CD4-positive, alpha-beta T cell treated with Interleukin-17A for 4 hours (primary cell): ENCODE measurements around the gene ZNF816.
"Not testable (repeated sequence)": the region's sequence is repeated elsewhere in the genome, so short reads cannot be mapped to it uniquely, and the experiment has no call there.

ENCODE experiments used
- DNase-seq: peaks from one replicate; pipeline ENCODE4 v3.0.0-alpha.2; 2020; ENCODE audit warnings: mixed read lengths

The ZNF816 gene

DNA sequence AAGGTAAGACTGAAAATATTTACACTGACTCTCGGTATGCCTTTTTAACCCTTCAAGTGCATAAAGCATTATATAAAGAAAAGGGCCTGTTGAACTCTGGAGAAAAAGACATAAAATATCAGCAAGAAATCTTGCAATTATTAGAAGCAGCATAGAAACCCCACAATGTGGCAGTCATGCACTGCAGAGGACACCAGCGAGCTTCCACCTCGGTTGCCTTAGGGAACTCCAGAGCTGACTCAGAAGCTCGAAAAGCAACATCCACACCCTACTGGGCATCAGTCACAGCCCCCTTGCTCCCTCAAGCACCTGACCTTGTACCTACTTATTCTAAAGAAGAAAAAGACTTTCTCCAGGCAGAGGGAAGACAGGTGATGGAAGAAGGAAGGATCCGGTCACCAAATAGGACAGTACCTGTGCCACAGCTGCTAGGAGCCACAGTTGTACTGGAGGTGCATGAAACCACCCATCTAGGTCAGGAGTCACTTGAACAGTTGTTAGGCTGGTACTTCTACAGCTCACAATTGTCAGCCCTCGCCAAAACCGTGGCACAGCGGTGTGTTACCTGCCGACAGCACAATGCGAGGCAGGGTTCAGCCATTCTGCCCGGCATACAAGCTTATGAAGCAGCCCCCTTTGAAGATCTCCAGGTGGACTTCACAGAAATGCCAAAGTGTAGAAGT is 2.9 kb downstream of the ZNF816 start:
- no peak for DNase-seq

- no peak for DNase-seq
Observed at GRCh38 chr19:52957591-52957990, 5.1 kb downstream of the ZNF816 start.

DNA sequence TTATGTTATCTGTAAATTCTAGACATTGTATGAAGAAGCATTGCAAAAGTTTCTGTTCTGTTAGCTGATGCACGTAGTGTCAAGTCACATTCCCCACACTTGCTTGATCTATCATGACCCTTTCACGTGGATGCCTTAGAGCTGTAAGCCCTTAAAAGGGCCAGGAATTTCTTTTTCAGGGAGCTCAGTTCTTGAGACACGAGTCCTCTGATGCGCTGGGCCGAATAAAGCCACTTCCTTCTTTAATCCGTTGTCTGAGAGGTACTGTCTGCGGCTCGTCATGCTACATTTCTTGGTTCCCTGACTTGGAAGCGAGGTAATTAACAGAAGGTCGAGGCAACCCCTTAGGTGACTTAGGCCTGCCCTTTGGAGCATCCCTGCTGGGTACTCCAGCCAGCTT is 5.8 kb downstream of the ZNF816 start:
- no peak for DNase-seq

GRCh38 chr19:52949422-52949821 is 13.3 kb downstream of the ZNF816 start:
- DNase-seq: no peak

DNA sequence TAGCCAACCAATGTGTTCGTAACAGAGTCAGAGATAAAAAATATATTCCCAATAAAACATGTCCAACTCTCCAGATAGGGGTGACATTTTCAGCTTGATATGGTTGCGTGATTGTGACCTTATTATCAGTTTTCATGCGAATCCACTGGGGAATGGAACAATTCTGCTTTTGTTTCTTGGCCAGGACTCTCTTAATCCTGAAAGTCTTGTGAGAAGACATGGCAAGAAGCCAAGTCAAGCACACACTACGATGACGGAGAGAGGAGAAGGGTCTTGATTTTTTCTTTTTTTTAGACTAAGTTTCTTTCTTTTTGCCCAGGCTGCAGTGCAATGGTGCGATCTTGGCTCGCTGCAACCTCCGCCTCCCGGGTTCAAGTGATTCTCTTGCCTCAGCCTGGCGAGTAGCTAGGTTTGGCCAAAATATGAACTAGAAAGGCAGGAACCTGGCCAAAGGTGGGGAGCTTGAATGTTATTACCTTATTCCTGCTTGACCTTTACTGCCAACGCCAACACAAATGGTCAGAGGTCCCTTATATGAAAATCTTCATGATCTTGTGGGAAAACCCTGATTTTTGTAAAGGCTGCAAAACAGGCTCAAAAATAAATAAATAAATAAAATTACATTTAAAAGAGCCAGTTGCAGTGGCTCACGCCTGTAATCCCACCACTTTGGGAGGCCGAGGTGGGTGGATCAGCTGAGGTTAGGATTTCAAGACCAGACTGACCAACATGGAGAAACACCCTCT is 14.5 kb downstream of the ZNF816 start:
- no peak for DNase-seq

DNA sequence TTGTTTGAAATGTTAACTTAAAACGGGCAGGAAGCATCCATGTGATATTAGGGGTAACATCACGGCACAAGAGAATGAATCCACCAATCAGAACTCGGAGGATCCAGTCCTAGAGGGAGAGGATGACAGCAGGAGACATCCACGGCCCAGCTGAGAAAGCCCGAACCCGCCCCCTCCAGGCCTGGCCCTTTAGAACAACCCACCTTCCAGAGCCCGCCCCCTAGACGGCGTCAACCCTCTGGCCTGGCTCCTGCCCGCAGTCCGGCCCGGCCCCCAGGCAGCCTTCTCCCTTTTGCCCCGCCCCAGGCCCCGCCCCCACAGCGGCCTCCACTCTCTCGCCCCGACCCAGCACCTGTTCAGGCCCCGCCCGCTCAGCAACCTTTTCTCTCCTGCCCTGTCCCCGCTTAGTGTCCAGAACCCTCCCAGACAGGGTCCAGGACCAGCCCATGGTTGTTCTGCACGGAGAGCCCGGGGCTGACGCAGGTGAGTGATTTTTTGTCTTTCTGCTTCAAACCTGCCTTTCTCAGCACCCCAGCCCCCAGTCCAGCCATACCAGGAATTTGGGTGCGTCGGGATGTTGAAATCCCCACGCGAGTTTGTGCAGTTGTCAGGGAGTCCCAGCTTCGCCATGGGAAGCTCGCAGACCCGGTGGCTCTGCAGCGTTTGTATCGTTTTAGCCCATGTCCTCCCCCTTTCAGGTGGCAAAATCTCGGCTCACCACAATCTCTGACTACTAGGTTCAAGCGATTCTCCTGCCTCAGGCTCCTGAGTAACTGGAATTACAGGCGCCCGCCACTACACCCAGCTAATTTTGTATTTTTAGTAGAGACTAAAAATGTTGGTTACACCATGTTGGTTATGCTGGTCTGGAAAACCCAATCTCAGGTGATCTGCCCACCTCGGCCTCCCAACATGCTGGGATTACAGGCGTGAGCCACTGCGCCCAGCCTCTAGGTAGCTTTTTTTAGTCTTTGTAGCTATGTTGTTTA is 16.1 kb downstream of the ZNF816 start:
- no peak for DNase-seq

GRCh38 chr19:52945652-52946321 is 16.9 kb downstream of the ZNF816 start:
- DNase-seq: no peak

DNA sequence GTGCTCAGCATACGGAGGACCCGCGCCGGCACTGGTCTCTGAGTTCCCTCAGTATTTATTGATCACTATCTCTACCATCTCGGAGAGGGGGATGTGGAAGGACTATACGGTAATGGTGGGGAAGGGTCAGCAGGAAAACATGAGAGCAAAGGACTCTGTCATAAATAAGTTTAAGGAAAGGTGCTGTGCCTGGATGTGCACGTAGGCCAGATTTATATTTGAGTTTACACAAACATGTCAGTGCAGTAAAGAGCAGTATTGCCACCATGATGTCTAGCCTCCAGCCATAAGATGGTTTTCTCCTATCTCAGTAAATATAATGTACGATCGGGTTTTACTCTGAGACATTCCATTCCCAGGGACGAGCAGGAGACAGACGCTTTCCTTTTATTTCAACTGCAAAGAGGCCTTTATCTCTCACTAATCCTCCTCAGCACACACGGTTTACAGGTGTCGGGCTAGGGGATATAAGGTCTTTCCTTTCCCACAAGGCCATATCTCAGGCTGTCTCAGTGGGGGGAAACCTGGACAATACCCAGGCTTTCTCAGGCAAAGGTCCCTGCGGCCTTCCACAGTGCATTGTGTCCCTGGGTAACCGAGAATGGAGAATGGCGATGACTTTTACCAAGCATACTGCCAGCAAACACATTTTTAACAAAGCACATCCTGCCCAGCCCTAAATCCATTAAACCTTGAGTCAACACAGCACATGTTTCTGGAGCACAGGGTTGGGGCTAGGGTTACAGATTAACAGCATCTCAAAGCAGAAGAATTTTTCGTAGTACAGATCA is 17.8 kb downstream of the ZNF816 start:
- DNase-seq: not testable (repeated sequence)

DNA sequence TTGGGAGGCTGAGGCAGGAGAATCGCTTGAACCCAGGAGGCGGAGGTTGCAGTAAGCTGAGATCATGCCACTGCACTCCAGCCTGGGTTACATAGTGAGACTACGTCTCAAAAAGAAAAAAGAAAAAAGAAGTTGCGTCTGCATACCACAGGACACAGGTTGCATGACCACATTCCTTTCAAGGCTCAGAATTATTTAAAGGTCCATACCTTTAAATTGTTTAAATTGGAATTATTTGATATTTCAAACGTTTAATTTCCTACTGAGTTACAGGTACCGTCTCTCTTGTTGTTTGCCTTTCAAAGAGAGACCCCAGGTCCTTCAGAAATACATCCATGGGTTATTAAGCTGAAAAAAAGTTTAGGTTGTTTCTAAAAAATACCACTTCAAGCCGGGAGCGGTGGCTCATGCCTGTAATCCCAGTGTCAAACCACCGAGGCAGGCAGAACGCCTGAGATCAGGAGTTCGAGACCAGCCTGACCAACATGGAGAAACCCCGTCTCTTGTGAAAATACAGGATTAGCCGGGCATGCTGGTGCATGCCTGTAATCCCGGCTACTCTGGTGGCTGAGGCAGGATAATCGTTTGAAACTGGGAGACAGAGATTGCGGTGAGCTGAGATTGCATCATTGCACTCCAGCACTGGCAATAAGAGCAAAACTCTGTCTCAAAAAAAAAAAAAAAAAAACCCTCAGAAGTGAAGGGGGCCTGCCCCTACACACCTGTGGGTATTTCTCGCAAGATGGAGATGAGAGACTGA is 18.6 kb downstream of the ZNF816 start:
- no peak for DNase-seq

DNA sequence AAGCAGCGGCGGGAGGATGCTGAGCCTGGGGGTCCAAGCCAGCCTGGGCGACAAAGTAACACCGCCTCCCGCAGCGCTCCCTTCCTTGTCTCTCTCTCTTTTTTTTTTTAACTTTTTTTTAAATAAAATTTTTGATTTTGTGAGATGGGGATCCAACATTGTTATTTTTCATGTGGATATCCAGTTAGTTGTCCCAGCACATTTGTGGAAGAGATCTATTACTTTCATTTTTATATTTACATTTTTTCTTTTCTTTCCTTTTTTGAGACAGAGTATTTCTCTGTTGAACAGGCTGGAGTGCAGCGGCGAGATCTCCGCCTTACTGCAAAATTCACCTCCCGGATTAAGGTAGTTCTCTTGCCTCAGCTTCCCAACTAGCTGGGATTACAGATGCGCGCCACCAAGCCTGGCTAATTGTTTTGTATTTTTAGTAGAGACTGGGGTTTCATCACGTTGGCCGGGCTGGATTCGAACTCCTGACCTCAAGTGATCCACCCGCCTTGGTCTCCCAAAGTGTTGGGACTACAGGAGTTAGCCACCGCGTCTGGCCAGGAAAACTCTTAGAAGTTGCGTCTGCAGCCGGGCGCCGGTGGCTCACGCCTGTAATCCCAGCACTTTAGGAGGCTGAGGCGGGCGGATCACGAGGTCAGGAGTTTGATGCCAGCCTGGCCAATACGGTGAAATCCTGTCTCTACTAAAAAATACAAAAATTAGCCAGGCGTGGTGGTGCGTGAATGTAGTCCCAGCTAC is 19.4 kb downstream of the ZNF816 start:
- DNase-seq: no peak

- DNase-seq: peak; percentile 95
Observed at GRCh38 chr19:52942386-52943133, 20.1 kb downstream of the ZNF816 start.

GRCh38 chr19:52941941-52942385 is 20.7 kb downstream of the ZNF816 start:
- peak; percentile 27 for DNase-seq

GRCh38 chr19:52941523-52941922 is 21.2 kb downstream of the ZNF816 start:
- DNase-seq: not testable (repeated sequence)

DNA sequence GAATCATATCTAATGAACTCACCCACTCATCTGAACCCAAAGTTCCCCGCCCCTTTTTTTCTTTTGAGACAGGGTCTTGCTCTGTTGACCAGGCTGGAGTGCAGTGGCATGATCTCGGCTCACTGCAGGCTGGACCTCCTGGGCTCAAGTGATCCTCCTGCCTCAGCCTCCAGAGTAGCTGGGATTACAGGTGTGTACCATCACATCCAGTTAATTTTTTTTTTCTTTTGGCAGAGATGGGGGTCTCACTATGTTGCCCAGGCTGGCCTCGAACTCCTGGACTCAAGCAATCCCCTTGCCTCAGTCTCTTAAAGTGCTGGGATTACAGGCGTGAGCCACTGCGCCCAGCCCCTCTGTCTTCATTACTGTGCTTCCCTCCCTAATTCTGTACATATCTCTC is 21.8 kb downstream of the ZNF816 start:
- not testable (repeated sequence) for DNase-seq

GRCh38 chr19:52938761-52939160 is 23.9 kb downstream of the ZNF816 start:
- no peak for DNase-seq

- no peak for DNase-seq
Observed at GRCh38 chr19:52936954-52937325, 25.7 kb downstream of the ZNF816 start.

DNA sequence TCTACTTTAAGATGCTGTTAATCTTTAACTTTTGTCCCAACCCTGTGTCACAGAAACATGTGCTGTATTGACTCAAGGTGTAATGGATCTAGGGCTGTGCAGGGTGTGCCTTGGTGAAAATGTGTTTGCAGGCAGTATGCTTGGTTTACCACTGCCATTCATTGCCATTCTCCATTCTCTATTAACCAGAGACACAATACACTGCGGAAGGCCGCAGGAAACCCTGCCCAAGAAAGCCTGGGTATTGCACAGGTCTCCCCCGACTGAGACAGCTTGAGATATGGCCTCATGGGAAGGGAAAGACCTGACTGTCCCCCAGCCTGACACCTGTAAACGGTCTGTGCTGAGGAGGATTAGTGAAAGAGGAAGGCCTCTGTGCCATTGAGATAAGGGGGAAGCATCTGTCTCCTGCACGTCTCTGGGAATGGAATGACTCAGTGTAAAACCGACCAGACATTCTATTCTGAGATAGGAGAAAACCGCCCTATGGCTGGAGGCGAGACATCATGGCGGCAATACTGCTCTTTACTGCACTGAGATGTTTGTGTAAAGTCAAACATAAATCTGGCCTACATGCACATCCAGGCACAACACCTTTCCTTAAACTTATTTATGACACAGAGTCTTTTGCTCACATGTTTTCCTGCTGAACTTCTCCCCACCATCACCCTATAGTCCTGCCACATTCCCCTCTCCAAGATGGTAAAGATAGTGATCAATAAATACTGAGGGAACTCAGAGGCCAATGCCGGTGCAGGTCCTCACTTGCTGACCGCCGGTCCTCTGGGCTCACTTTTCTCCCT is 26.3 kb downstream of the ZNF816 start:
- no peak for DNase-seq

GRCh38 chr19:52935434-52935833 is 27.2 kb downstream of the ZNF816 start:
- no peak for DNase-seq

DNA sequence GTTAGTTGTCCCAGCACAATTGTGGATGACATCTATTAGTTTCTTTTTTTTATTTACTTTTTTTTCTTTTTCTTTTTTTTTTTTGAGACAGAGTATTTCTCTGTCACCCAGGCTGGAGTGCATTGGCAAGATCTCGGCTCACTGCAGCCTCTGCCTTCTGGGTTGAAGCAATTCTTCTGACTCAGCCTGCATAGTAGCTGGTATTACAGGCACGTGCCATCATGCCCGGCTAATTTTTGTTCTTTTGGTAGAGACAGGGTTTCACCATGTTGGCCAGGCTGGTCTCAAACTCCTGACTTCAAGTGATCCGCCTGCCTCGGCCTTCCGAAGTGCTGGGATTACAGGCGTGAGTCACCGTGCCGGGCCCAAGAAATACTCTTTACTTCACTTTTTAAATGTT is 38.0 kb downstream of the ZNF816 start:
- not testable (repeated sequence) for DNase-seq
